Vagina (tissue), 2 donors: ENCODE data around the gene HOXC11.

ENCODE experiments used
- POLR2A ChIP-seq, 2 donors: fragments of 450-650 bp; IDR thresholded peaks; one replicate each; pipeline ENCODE4 v1.6.1; 2017; ENCODE audit warnings: antibody characterized with exemption in 2 of 2, mild to moderate bottlenecking in 2 of 2, moderate library complexity in 2 of 2
- POLR2AphosphoS5 ChIP-seq, 2 donors: sonication (generic); formaldehyde crosslinking; IDR thresholded peaks; one replicate each; pipeline ENCODE4 v1.9.0; 2017; ENCODE audit warnings: antibody characterized with exemption in 2 of 2, mild to moderate bottlenecking in 2 of 2, low read depth in 1 of 2; ENCODE audit not compliant: insufficient read depth in 1 of 2
- TF ChIP-seq, protein P1 (sequence below), 3 experiments: fragments of 450-650 bp in 2 of 3; fragments of 200-600 bp in 1 of 3; sonication (generic) in 1 of 3; IDR thresholded peaks; one replicate each; pipeline ENCODE4 v1.5.1; 2017 to 2019; ENCODE audit warnings: antibody characterized with exemption in 3 of 3, mild to moderate bottlenecking in 2 of 3, moderate library complexity in 2 of 3

GRCh38 chr12:53977596-53978445 is 4.9 kb downstream of the HOXC11 start:
- TF ChIP-seq, protein P1, sequence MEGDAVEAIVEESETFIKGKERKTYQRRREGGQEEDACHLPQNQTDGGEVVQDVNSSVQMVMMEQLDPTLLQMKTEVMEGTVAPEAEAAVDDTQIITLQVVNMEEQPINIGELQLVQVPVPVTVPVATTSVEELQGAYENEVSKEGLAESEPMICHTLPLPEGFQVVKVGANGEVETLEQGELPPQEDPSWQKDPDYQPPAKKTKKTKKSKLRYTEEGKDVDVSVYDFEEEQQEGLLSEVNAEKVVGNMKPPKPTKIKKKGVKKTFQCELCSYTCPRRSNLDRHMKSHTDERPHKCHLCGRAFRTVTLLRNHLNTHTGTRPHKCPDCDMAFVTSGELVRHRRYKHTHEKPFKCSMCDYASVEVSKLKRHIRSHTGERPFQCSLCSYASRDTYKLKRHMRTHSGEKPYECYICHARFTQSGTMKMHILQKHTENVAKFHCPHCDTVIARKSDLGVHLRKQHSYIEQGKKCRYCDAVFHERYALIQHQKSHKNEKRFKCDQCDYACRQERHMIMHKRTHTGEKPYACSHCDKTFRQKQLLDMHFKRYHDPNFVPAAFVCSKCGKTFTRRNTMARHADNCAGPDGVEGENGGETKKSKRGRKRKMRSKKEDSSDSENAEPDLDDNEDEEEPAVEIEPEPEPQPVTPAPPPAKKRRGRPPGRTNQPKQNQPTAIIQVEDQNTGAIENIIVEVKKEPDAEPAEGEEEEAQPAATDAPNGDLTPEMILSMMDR (IDR thresholded peaks at IDR 0.05), result no peak
- no peak for TF ChIP-seq POLR2A (IDR thresholded peaks at IDR 0.05)
- TF ChIP-seq POLR2AphosphoS5 (IDR thresholded peaks at IDR 0.05; ENCODE audit: insufficient read depth in 1 of 2, low read depth in 1 of 2), result no peak
